GM12878 (cell line): Measurements from ENCODE around the gene CARD14. TPM values are rescaled to one million over a fixed set of nuclear protein-coding genes. Genes with fewer than 3 reads are reported as not detected.

Experiments used
- ATAC-seq: fragments of 200-7000 bp; cut with Tn5 transposase; 3 replicates; pipeline ENCODE4 v1.9.1; 2020; ENCODE audit warnings: mild to moderate bottlenecking, moderate library complexity
- BruUV-seq: library from RNA; stranded (reverse); fragments of 400-500 nt; replicated peaks from 2 replicates; lab custom pipeline; 2021; lab: Mats Ljungman, UMichigan
- CTCF ChIA-PET: fragments of 300-600 bp; sonication (Branson Sonifier 250); formaldehyde crosslinking; extraction: SDS; loops from one replicate; lab custom pipeline; 2021; ENCODE audit warnings: inconsistent platforms; lab: Yijun Ruan, JAX
- POLR2A ChIA-PET: fragments of 350-600 bp; formaldehyde crosslinking; extraction: SDS; loops from one replicate; lab custom pipeline; 2021; ENCODE audit warnings: inconsistent platforms; lab: Charles Lee
- RAD21 ChIA-PET: fragments of 300-600 bp; sonication (Branson Sonifier 250); formaldehyde crosslinking; loops from one replicate; lab custom pipeline; 2023; ENCODE audit warnings: antibody characterized with exemption; ENCODE audit not compliant: unreplicated experiment; lab: Charles Lee
- SMC1A ChIA-PET: fragments of 300-600 bp; sonication (Branson Sonifier 250); formaldehyde crosslinking; loops from one replicate; lab custom pipeline; 2023; ENCODE audit not compliant: unreplicated experiment, uncharacterized antibody; lab: Charles Lee
- DNase-seq: peaks from one replicate; pipeline ENCODE4 v3.0.0-alpha.2; 2011; ENCODE audit warnings: low read depth, low spot score
- FAIRE-seq: peaks from 3 replicates; lab custom pipeline; 2011; peaks lifted over from hg19 to GRCh38; lab: Jason Lieb, UNC
- H2AFZ ChIP-seq: 2 replicates; pipeline ENCODE4 v1.6.0; 2011; ENCODE audit warnings: low read depth, low read length, control low read depth; ENCODE audit not compliant: control insufficient read depth
- H3K27ac ChIP-seq: 2 replicates; pipeline ENCODE4 v1.5.1; 2011; ENCODE audit warnings: control low read depth; ENCODE audit not compliant: control insufficient read depth, insufficient read depth
- H3K27me3 ChIP-seq, 2 experiments: replicated peaks in 1 of 2; 2 replicates each; pipeline versions ENCODE4 v1.6.0 to v1.6.1; 2011; ENCODE audit warnings: low read length in 1 of 2; ENCODE audit not compliant: control insufficient read depth in 2 of 2, insufficient read depth in 2 of 2
- H3K36me3 ChIP-seq, 2 experiments: 2 replicates each; pipeline ENCODE4 v1.5.1; 2011; ENCODE audit warnings: low read length in 1 of 2; ENCODE audit not compliant: control insufficient read depth in 2 of 2, insufficient read depth in 2 of 2
- H3K4me1 ChIP-seq: 2 replicates; pipeline ENCODE4 v1.6.1; 2011; ENCODE audit warnings: mild to moderate bottlenecking, low read length, moderate library complexity, mixed read lengths; ENCODE audit not compliant: control insufficient read depth, insufficient read depth
- H3K4me2 ChIP-seq: 2 replicates; pipeline ENCODE4 v1.6.0; 2011; ENCODE audit warnings: control low read depth; ENCODE audit not compliant: control insufficient read depth, insufficient read depth
- H3K4me3 ChIP-seq: fragments of 200-600 bp; sonication (generic); 2 replicates; pipeline ENCODE4 v1.5.1; 2016
- H3K79me2 ChIP-seq: 2 replicates; pipeline ENCODE4 v1.6.0; 2011; ENCODE audit warnings: low read length; ENCODE audit not compliant: control insufficient read depth, insufficient read depth
- H3K9ac ChIP-seq: 2 replicates; pipeline ENCODE4 v1.8.0; 2011; ENCODE audit warnings: low read length, control low read depth, mixed read lengths; ENCODE audit not compliant: control insufficient read depth, insufficient read depth
- H3K9me3 ChIP-seq: replicated peaks from 3 replicates; pipeline ENCODE4 v1.5.1; 2011; ENCODE audit warnings: mild to moderate bottlenecking, low read length; ENCODE audit not compliant: control insufficient read depth, insufficient read depth
- H4K20me1 ChIP-seq: 2 replicates; pipeline ENCODE4 v1.6.0; 2011; ENCODE audit not compliant: control insufficient read depth, insufficient read depth
- BCLAF1 ChIP-seq: fragments of 450-650 bp; IDR thresholded peaks from 2 replicates; pipeline ENCODE4 v1.6.1; 2017; ENCODE audit warnings: antibody characterized with exemption, mild to moderate bottlenecking, moderate library complexity
- CBFB ChIP-seq: IDR thresholded peaks from 2 replicates; pipeline ENCODE4 v1.6.1; 2016; ENCODE audit warnings: antibody characterized with exemption, low read depth
- EZH2 ChIP-seq: IDR thresholded peaks from 2 replicates; pipeline ENCODE4 v1.6.1; 2012; ENCODE audit warnings: low read depth, mild to moderate bottlenecking, control low read depth, inconsistent platforms, low read length, borderline replicate concordance; ENCODE audit not compliant: control insufficient read depth
- HDAC2 ChIP-seq: fragments of 200-600 bp; sonication (generic); IDR thresholded peaks from 2 replicates; pipeline ENCODE4 v1.6.1; 2017
- MAX ChIP-seq: IDR thresholded peaks from 2 replicates; pipeline ENCODE4 v1.6.1; 2012; ENCODE audit warnings: low read depth, low read length, improper control_type of control experiment
- PRDM15 ChIP-seq: fragments of 450-650 bp; formaldehyde crosslinking; IDR thresholded peaks from 2 replicates; pipeline ENCODE4 v1.4.0; 2020; ENCODE audit warnings: mild to moderate bottlenecking, moderate library complexity
- RFX5 ChIP-seq: IDR thresholded peaks from 2 replicates; pipeline ENCODE4 v1.6.1; 2011; ENCODE audit warnings: low read depth, low read length, improper control_type of control experiment
- SKIL ChIP-seq: fragments of 450-650 bp; IDR thresholded peaks from 2 replicates; pipeline ENCODE4 v1.6.1; 2017; ENCODE audit warnings: mild to moderate bottlenecking, low read depth, inconsistent platforms; ENCODE audit not compliant: poor library complexity, severe bottlenecking
- SUPT20H ChIP-seq: IDR thresholded peaks from 2 replicates; pipeline ENCODE4 v1.6.1; 2011; ENCODE audit warnings: low read depth, mild to moderate bottlenecking, low read length, moderate library complexity, borderline replicate concordance; ENCODE audit not compliant: control insufficient read depth
- ZZZ3 ChIP-seq: IDR thresholded peaks from 2 replicates; pipeline ENCODE4 v1.6.1; 2011; ENCODE audit warnings: low read depth; ENCODE audit not compliant: control insufficient read depth, insufficient read length
- WGBS: methylation state at CpG from one replicate; pipeline ENCODE4 v1.1.6; 2016; ENCODE audit warnings: low lambda C conversion rate; ENCODE audit not compliant: insufficient replicate concordance, insufficient coverage; ENCODE audit errors: missing lambda C conversion rate; 5-methylcytosine and 5-hydroxymethylcytosine counted together
- in situ Hi-C: fragments of 300-500 bp; cut with MboI; formaldehyde crosslinking; loops from 9 replicates; pipeline ENCODE4 v1.14.3; 2018; ENCODE audit warnings: mixed read lengths
- intact Hi-C: fragments of 100-400 bp; cut with micrococcal nuclease; formaldehyde crosslinking; loops from one replicate; pipeline ENCODE4 v1.14.2; 2022; ENCODE audit not compliant: unreplicated experiment
- polyA plus RNA-seq, 11 experiments: library from polyadenylated mRNA; depleted of rRNA in 4 of 11; unstranded in 6 of 11; stranded (reverse) in 5 of 11; fragments of >200 nt; fragmentation: Nextera tagmentation in 4 of 11; fragmentation: Illumina TruSeq in 1 of 11; extraction: Ambion mirVana in 4 of 11; extraction: Trizol in 1 of 11; gene quantifications; 1 replicate in 1 of 11; 2 replicates in 10 of 11; pipeline versions ENCODE4 v1.2.1 to v1.2.3, GENCODE V29; 2011 to 2016; ENCODE audit warnings: inconsistent platforms in 2 of 11, missing spikeins in 2 of 11, low read depth in 1 of 11
- total RNA-seq, 4 experiments: library from RNA; depleted of rRNA in 3 of 4; stranded (reverse); fragments of >200 nt in 3 of 4; fragmentation: Illumina TruSeq in 1 of 4; extraction: Trizol in 1 of 4; gene quantifications; 2 replicates each; pipeline versions ENCODE4 v1.2.1 to v1.2.3, GENCODE V29; 2013 to 2021

The CARD14 gene
- total and polyA plus RNA-seq, 10 of the 15 experiments (the other 5 are each of a cell fraction or from before 2014, with no cell fraction given): 0.08 to 0.15 TPM; not detected in 8

- TF ChIP-seq PRDM15 (CRISPR knock-in tag) (no peak), BCLAF1 (no peak), EZH2 (no peak), ZZZ3 (no peak), SUPT20H (no peak), SKIL (no peak), MAX (no peak), HDAC2 (no peak), RFX5 (no peak), CBFB (no peak)
- Histone ChIP-seq H3K27ac (no peak overlapping the region), H3K79me2 (no peaks in the 10 kb centered on the region), H3K4me3 (no peak overlapping the region), H2AFZ (no peak overlapping the region), H3K4me2 (no peak overlapping the region), H3K9me3 (no peaks in the 10 kb centered on the region), H3K9ac (no peak overlapping the region), H4K20me1 (no peaks in the 10 kb centered on the region), H3K27me3 (no peaks in the 10 kb centered on the region), H3K36me3 (peaks cover 0 to 5% of the 10 kb centered on the region in 2 experiments), H3K4me1 (no peaks in the 10 kb centered on the region)
- ChIA-PET POLR2A (no interaction called here), RAD21 (interaction anchor here (0.7 kb wide), 1 partner anchor 17 kb away, joined by 3 read pairs; no protein-coding TSS in a partner anchor), SMC1A (no interaction called here), CTCF (no interaction called here)
- ATAC-seq (no peak), DNase-seq (no peak), FAIRE-seq (no peak)
- 93% methylated on average over 12 of the region's 12 CpGs for WGBS
- intact Hi-C loops: no loop called here
- in situ Hi-C loops: no loop called here
- no TSS peak for BruUV-seq
These were observed 42.7 kb downstream of the CARD14 start for GRCh38 chr17:80212511-80212910.
